IPS-15b (cell line): Measurements from ENCODE around the gene MIEF1.
"Not testable (repeated sequence)": the region's sequence is repeated elsewhere in the genome, so short reads cannot be mapped to it uniquely, and the experiment has no call there.

Source experiments
- H3K27me3 ChIP-seq: one replicate; pipeline ENCODE4 v1.6.1; 2013; ENCODE audit warnings: low read length; ENCODE audit not compliant: control insufficient read depth, insufficient read depth
- H3K36me3 ChIP-seq: one replicate; pipeline ENCODE4 v1.6.1; 2013; ENCODE audit warnings: low read length; ENCODE audit not compliant: control insufficient read depth, insufficient read depth
- H3K4me1 ChIP-seq: one replicate; pipeline ENCODE4 v1.6.1; 2013; ENCODE audit warnings: mild to moderate bottlenecking, low read length; ENCODE audit not compliant: control insufficient read depth, insufficient read depth
- H3K4me3 ChIP-seq: one replicate; pipeline ENCODE4 v1.5.1; 2013; ENCODE audit warnings: low read depth, low read length
- H3K9ac ChIP-seq: one replicate; pipeline ENCODE4 v1.6.1; 2013; ENCODE audit warnings: low read depth, mild to moderate bottlenecking, low read length
- H3K9me3 ChIP-seq: one replicate; pipeline ENCODE4 v1.6.1; 2013; ENCODE audit warnings: mild to moderate bottlenecking, low read length; ENCODE audit not compliant: control insufficient read depth, insufficient read depth

Gene MIEF1

GRCh38 chr22:39494471-39495120 is 7.5 kb upstream of the MIEF1 start:
- Histone ChIP-seq H3K4me1 (no peaks in the 10 kb centered on the region), H3K9ac (no peak overlapping the region), H3K9me3 (no peaks in the 10 kb centered on the region)

GRCh38 chr22:39496131-39496838 is 5.8 kb upstream of the MIEF1 start:
- Histone ChIP-seq H3K4me3 (no peak overlapping the region), H3K36me3 (no peaks in the 10 kb centered on the region), H3K4me1 (no peaks in the 10 kb centered on the region), H3K9ac (no peak overlapping the region), H3K27me3 (peaks cover 37% of the 10 kb centered on the region), H3K9me3 (no peaks in the 10 kb centered on the region)

More at GRCh38 chr22:39494471-39495120, 7.5 kb upstream of the MIEF1 start:
- H3K36me3 ChIP-seq: no peaks in the 10 kb centered on the region
- H3K27me3 ChIP-seq: peaks cover 25% of the 10 kb centered on the region
- no peak overlapping the region for H3K4me3 ChIP-seq

GRCh38 chr22:39497429-39497828 is 4.7 kb upstream of the MIEF1 start:
- Histone ChIP-seq H3K9ac (no peak overlapping the region), H3K27me3 (peaks cover 40% of the 10 kb centered on the region), H3K9me3 (no peaks in the 10 kb centered on the region), H3K4me1 (peaks cover 3% of the 10 kb centered on the region), H3K4me3 (no peak overlapping the region), H3K36me3 (no peaks in the 10 kb centered on the region)

GRCh38 chr22:39498368-39498767 is 3.7 kb upstream of the MIEF1 start:
- Histone ChIP-seq H3K36me3 (no peaks in the 10 kb centered on the region), H3K4me1 (peaks cover 3% of the 10 kb centered on the region), H3K27me3 (peaks cover 43% of the 10 kb centered on the region), H3K9ac (no peak overlapping the region), H3K9me3 (no peaks in the 10 kb centered on the region), H3K4me3 (no peak overlapping the region)

- Histone ChIP-seq H3K4me1 (peaks cover 3% of the 10 kb centered on the region), H3K9me3 (no peaks in the 10 kb centered on the region), H3K9ac (no peak overlapping the region), H3K27me3 (peaks cover 43% of the 10 kb centered on the region), H3K36me3 (no peaks in the 10 kb centered on the region), H3K4me3 (no peak overlapping the region)
Measured at GRCh38 chr22:39498802-39499201, 3.3 kb upstream of the MIEF1 start.

- Histone ChIP-seq H3K36me3 (peaks cover 8% of the 10 kb centered on the region), H3K4me3 (no peak overlapping the region), H3K4me1 (peaks cover 3% of the 10 kb centered on the region), H3K27me3 (peaks cover 38% of the 10 kb centered on the region), H3K9me3 (no peaks in the 10 kb centered on the region), H3K9ac (no peak overlapping the region)
Measured at GRCh38 chr22:39500101-39500500, 2.0 kb upstream of the MIEF1 start.

GRCh38 chr22:39501644-39502108 is 414 bp upstream of the MIEF1 start:
- H3K9ac ChIP-seq: no peak overlapping the region

GRCh38 chr22:39502789-39503409 is 809 bp downstream of the MIEF1 start:
- peak overlapping the region; percentile 41 for H3K9ac ChIP-seq
- peaks cover 3% of the 10 kb centered on the region for H3K4me1 ChIP-seq
- H3K27me3 ChIP-seq: peaks cover 56% of the 10 kb centered on the region
- peaks cover 27% of the 10 kb centered on the region for H3K36me3 ChIP-seq
- H3K9me3 ChIP-seq: no peaks in the 10 kb centered on the region
- peak overlapping the region; percentile 92 for H3K4me3 ChIP-seq

More at GRCh38 chr22:39501644-39502108, 414 bp upstream of the MIEF1 start:
- Histone ChIP-seq H3K4me3 (peak overlapping the region; percentile 92), H3K27me3 (peaks cover 50% of the 10 kb centered on the region), H3K4me1 (peaks cover 3% of the 10 kb centered on the region), H3K36me3 (peaks cover 21% of the 10 kb centered on the region), H3K9me3 (no peaks in the 10 kb centered on the region)

- Histone ChIP-seq H3K9ac (no peak overlapping the region), H3K4me1 (peaks cover 3% of the 10 kb centered on the region), H3K4me3 (no peak overlapping the region), H3K27me3 (peaks cover 57% of the 10 kb centered on the region), H3K36me3 (peaks cover 31% of the 10 kb centered on the region), H3K9me3 (no peaks in the 10 kb centered on the region)
Measured at GRCh38 chr22:39503630-39504029, 1.5 kb downstream of the MIEF1 start.

- H3K36me3 ChIP-seq: peaks cover 31% of the 10 kb centered on the region
- H3K9me3 ChIP-seq: no peaks in the 10 kb centered on the region
- H3K4me3 ChIP-seq: no peak overlapping the region
- peaks cover 3% of the 10 kb centered on the region for H3K4me1 ChIP-seq
- H3K27me3 ChIP-seq: peaks cover 59% of the 10 kb centered on the region
- no peak overlapping the region for H3K9ac ChIP-seq
Measured at GRCh38 chr22:39504071-39504470, 2.0 kb downstream of the MIEF1 start.

- not testable (repeated sequence) for H3K4me1 ChIP-seq, H3K9me3 ChIP-seq, H3K4me3 ChIP-seq, H3K9ac ChIP-seq
- H3K27me3 ChIP-seq: peaks cover 68% of the 10 kb centered on the region
- peaks cover 37% of the 10 kb centered on the region for H3K36me3 ChIP-seq
Measured at GRCh38 chr22:39507021-39507420, 4.9 kb downstream of the MIEF1 start.
